Fibroblast of lung (primary cell): ENCODE results near the gene GPR61. TPM values are rescaled to one million over a fixed set of nuclear protein-coding genes. Genes with fewer than 3 reads are reported as not detected.

Source experiments
- DNase-seq, 2 donors: peaks; one replicate each; pipeline versions ENCODE4 v3.0.0 to v3.0.0-alpha.2; 2010; ENCODE audit warnings: low read depth in 2 of 2
- H2AFZ ChIP-seq: 2 replicates; pipeline ENCODE4 v1.5.1; 2012; ENCODE audit warnings: low read length, control low read depth, inconsistent platforms
- H3K27ac ChIP-seq: 2 replicates; pipeline ENCODE4 v1.5.1; 2011; ENCODE audit warnings: low read length, control low read depth; ENCODE audit not compliant: insufficient read depth
- H3K27me3 ChIP-seq: 2 replicates; pipeline ENCODE4 v1.5.1; 2011; ENCODE audit warnings: mild to moderate bottlenecking, low read length; ENCODE audit not compliant: control insufficient read depth, insufficient read depth
- H3K36me3 ChIP-seq: 2 replicates; pipeline ENCODE4 v1.5.1; 2011; ENCODE audit warnings: low read length; ENCODE audit not compliant: control insufficient read depth, insufficient read depth
- H3K4me1 ChIP-seq: 2 replicates; pipeline ENCODE4 v1.5.1; 2011; ENCODE audit warnings: low read length; ENCODE audit not compliant: control insufficient read depth, insufficient read depth; ENCODE audit errors: extremely low read depth
- H3K4me2 ChIP-seq: 2 replicates; pipeline ENCODE4 v1.5.1; 2011; ENCODE audit warnings: low read length, control low read depth; ENCODE audit not compliant: insufficient read depth; ENCODE audit errors: extremely low read depth
- H3K4me3 ChIP-seq, 4 experiments: fragments of 200-600 bp in 1 of 4; sonication (generic) in 1 of 4; replicated peaks in 1 of 4; 2 replicates each; pipeline ENCODE4 v1.5.1; 2011 to 2016; ENCODE audit warnings: low read length in 4 of 4, low read depth in 3 of 4, mild to moderate bottlenecking in 3 of 4, control low read depth in 2 of 4, inconsistent platforms in 1 of 4, mixed read lengths in 1 of 4; ENCODE audit not compliant: insufficient read depth in 1 of 4; ENCODE audit errors: control extremely low read depth in 1 of 4
- H3K79me2 ChIP-seq: 2 replicates; pipeline ENCODE4 v1.5.1; 2012; ENCODE audit warnings: mild to moderate bottlenecking, low read length, inconsistent platforms; ENCODE audit not compliant: control insufficient read depth, insufficient read depth
- H3K9ac ChIP-seq: 2 replicates; pipeline ENCODE4 v1.5.1; 2011; ENCODE audit warnings: mild to moderate bottlenecking, low read length, control low read depth; ENCODE audit not compliant: insufficient read depth
- H3K9me3 ChIP-seq: 2 replicates; pipeline ENCODE4 v1.5.1; 2012; ENCODE audit warnings: low read depth, low read length; ENCODE audit not compliant: control insufficient read depth, insufficient read depth
- H4K20me1 ChIP-seq: 2 replicates; pipeline ENCODE4 v1.5.1; 2011; ENCODE audit warnings: low read length; ENCODE audit not compliant: control insufficient read depth, insufficient read depth; ENCODE audit errors: extremely low read depth
- CTCF ChIP-seq, 2 donors: IDR thresholded peaks in 1 of 2; conservative IDR thresholded peaks in 1 of 2; 1 replicate in 1 of 2; 2 replicates in 1 of 2; pipeline ENCODE4 v1.5.1; 2011 to 2012; ENCODE audit warnings: low read length in 2 of 2, control low read depth in 1 of 2, inconsistent platforms in 1 of 2, low read depth in 1 of 2, mild to moderate bottlenecking in 1 of 2
- EZH2 ChIP-seq: IDR thresholded peaks from 2 replicates; pipeline ENCODE4 v1.5.1; 2012; ENCODE audit warnings: low read length, control low read depth, mild to moderate bottlenecking; ENCODE audit errors: missing control alignments
- polyA plus RNA-seq, 2 donors: library from polyadenylated mRNA; depleted of rRNA in 1 of 2; stranded (reverse) in 1 of 2; unstranded in 1 of 2; fragments of >200 nt; gene quantifications; 2 replicates each; pipeline ENCODE4 v1.2.1, GENCODE V29; 2011 to 2012; ENCODE audit warnings: missing spikeins in 1 of 2
- total RNA-seq: library from RNA; depleted of rRNA; stranded (reverse); fragments of >200 nt; gene quantifications from 2 replicates; pipeline ENCODE4 v1.2.1, GENCODE V29; 2014

The GPR61 gene
- total and polyA plus RNA-seq, 2 donors (not counting 1 experiment from before 2014, with no cell fraction given), result 0.01 TPM; not detected in 1

GRCh38 chr1:109531826-109532364 lies 7.8 kb upstream of the GPR61 start:
- DNase-seq, result peak in 1 of 2 donors; percentile 17
- H3K27me3 ChIP-seq, result peaks cover 4% of the 10 kb centered on the region
- peaks cover 2% of the 10 kb centered on the region for H3K4me1 ChIP-seq
- H3K36me3 ChIP-seq, result no peaks in the 10 kb centered on the region
- no peaks in the 10 kb centered on the region for H4K20me1 ChIP-seq
- no peak overlapping the region for H3K27ac ChIP-seq
- H3K4me2 ChIP-seq, result peak overlapping the region; percentile 20
- H3K9me3 ChIP-seq, result no peaks in the 10 kb centered on the region
- H3K79me2 ChIP-seq, result no peaks in the 10 kb centered on the region
- no peak overlapping the region for H2AFZ ChIP-seq
- no peak overlapping the region for H3K4me3 ChIP-seq
- no peak for TF ChIP-seq CTCF (conservative IDR thresholded peaks at IDR 0.05 in 1 of 2, IDR thresholded peaks at IDR 0.05 in 1 of 2; ENCODE audit: low read depth in 1 of 2, low read length in 2 of 2)
- no peak for TF ChIP-seq EZH2
- no peak overlapping the region for H3K9ac ChIP-seq

GRCh38 chr1:109532365-109533136 lies 7.1 kb upstream of the GPR61 start:
- Histone ChIP-seq H4K20me1 (no peaks in the 10 kb centered on the region), H2AFZ (peak overlapping the region; percentile 90), H3K27ac (peak overlapping the region; percentile 5), H3K4me3 (peak overlapping the region in 1 of 4 experiments; percentile 2), H3K27me3 (peaks cover under 1% of the 10 kb centered on the region), H3K4me2 (peak overlapping the region; percentile 52), H3K9ac (no peak overlapping the region), H3K79me2 (no peaks in the 10 kb centered on the region), H3K4me1 (peaks cover 2% of the 10 kb centered on the region), H3K36me3 (no peaks in the 10 kb centered on the region), H3K9me3 (no peaks in the 10 kb centered on the region)
- TF ChIP-seq EZH2 (no peak), CTCF (conservative IDR thresholded peaks at IDR 0.05 in 1 of 2, IDR thresholded peaks at IDR 0.05 in 1 of 2; ENCODE audit: low read depth in 1 of 2, low read length in 2 of 2) (peak; percentile 90 to 95)
- peak; percentile 65 to 76 for DNase-seq

DNA sequence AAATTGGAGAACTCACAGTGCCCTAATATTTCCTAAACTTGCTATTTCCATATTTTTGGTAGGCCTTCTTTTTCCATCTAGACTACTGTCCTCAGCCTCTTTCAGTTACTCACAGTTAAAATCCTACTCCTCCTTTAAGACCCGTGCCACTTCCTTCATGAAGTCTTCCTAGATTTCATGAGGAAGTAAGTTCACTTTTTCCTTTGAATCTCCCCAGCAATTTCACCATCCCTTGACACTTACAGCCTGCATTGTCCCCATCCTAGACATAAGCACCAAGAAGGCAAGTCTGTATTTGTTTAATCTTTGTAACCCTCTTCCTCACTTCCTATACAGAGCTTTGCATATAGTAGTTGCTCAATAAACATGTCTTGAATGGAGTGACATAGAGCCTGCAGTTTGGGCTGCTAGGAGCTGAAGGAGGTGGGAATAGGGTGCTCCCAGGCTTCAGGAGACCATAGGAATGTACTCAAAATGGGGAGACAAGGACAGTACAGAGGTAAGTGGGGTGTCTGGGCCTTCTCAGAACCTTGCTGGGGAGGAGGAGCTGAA lies 5.3 kb upstream of the GPR61 start:
- Histone ChIP-seq H3K79me2 (no peaks in the 10 kb centered on the region), H3K36me3 (no peaks in the 10 kb centered on the region), H4K20me1 (no peaks in the 10 kb centered on the region), H3K27ac (no peak overlapping the region), H3K9ac (no peak overlapping the region), H3K9me3 (no peaks in the 10 kb centered on the region), H2AFZ (no peak overlapping the region), H3K4me1 (peaks cover 2% of the 10 kb centered on the region), H3K4me3 (no peak overlapping the region), H3K27me3 (peaks cover 13% of the 10 kb centered on the region), H3K4me2 (no peak overlapping the region)
- TF ChIP-seq EZH2 (no peak), CTCF (conservative IDR thresholded peaks at IDR 0.05 in 1 of 2, IDR thresholded peaks at IDR 0.05 in 1 of 2; ENCODE audit: low read depth in 1 of 2, low read length in 2 of 2) (no peak)
- DNase-seq, result no peak
